ENCODE results near the gene NDUFS8.

Gene NDUFS8

GRCh38 chr11:68049509-68050370, 19.3 kb downstream of the NDUFS8 start:
- DNase-seq (ENCODE audit: low read depth in 2 of 2) = no peak

DNA sequence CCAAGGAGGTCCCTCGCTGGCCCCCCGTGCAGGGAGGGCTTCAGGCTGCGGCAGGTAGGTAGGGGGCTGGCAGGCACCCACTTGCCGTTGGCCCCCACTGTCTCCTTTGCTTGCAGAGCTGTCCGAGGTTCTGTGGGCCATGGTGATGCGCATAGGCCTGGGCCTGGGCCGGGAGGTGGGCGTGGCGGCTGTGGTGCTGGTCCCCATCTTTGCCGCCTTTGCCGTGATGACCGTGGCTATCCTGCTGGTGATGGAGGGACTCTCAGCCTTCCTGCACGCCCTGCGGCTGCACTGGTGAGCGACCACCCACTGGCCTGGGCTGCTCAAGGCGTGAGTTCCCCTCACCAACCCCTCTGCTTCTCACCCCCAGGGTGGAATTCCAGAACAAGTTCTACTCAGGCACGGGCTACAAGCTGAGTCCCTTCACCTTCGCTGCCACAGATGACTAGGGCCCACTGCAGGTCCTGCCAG, 19.9 kb downstream of the NDUFS8 start:
- no peak for DNase-seq (ENCODE audit: low read depth in 2 of 2)

- no peak for DNase-seq (ENCODE audit: low read depth in 2 of 2)
Observed at GRCh38 chr11:68051191-68052136, 21.0 kb downstream of the NDUFS8 start.

- no peak for DNase-seq (ENCODE audit: low read depth in 2 of 2)
Observed at GRCh38 chr11:68052137-68052873, 21.8 kb downstream of the NDUFS8 start.

DNA sequence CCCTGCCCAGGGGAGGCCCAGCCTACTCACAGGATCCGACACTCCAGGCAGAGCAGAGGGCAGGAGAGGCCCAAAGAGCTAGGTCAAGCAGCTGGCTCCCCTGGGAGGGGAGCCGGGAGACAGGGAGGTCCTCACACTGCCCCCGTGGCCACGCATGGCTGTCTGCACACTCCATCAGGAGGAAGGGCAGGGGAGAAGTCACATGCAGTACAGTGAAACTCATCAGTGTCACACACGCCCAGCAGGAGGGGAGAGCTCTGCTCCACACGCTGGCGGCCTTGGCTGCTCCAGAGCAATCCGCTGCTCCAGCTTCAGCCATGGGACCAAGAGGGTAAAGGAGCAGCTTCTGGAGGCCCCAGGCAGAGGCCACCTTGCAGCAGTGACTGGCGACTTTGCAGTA, 22.6 kb downstream of the NDUFS8 start:
- no peak for DNase-seq (ENCODE audit: low read depth in 2 of 2)

DNA sequence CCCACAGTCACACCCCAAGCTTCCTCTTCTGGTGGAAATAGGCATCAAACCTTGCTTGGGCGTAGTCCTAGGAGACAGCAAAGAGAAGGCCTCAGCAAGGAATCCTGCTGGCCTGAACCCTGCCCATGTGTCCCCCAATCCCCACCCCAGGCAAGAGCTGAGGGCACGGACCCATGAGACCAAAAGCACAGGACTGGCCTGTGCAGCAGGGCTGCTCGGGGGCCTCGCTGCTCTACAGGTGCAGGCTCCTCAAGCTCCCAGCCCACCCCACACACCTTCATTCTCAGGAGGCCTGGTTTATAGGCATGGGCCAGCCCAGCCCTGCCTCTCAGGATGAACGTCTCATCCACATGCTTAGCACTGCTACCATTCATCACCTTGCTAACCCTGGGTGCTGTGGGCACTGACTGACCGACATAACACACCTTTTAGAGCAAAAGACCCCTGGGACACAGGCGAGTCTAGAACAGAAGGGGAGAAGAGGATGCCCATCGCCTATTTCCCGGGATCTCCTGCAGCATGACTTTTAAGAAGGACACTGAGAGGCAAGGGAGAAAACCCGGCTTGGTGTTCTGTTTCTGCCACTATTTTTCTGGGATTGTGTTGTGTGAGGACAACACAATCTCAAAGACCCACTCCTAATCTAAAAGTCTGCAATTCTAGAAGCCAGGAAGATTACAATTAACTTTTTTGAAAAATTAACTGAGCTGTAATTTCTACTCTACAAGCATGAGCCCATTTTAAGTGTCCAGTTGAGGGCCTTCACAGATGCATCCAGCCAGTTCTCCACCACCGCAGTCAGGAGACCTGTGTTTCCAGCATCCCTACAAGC, 23.7 kb downstream of the NDUFS8 start:
- DNase-seq (ENCODE audit: low read depth in 2 of 2) = no peak

GRCh38 chr11:68056317-68057285, 26.1 kb downstream of the NDUFS8 start:
- DNase-seq (ENCODE audit: low read depth in 2 of 2) = no peak

DNA sequence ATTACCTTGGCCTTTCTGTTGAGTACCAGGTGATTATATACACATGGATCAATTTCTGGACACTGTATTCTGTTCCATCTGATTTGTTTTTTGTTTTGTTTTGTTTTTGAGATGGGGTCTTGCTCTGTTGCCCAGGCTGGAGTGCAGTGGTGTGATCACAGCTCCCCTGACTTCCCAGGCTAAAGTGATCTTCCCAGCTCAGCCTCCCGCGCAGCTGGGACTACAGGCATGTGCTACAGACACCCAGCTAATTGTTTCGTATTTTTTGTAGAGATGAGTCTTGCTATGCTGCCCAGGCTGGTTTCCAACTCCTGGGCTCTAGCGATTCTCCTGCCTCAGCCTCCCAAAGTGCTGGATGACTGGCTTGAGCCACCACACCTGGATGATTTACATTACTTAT, 27.3 kb downstream of the NDUFS8 start:
- DNase-seq (ENCODE audit: low read depth in 2 of 2) = no peak

DNA sequence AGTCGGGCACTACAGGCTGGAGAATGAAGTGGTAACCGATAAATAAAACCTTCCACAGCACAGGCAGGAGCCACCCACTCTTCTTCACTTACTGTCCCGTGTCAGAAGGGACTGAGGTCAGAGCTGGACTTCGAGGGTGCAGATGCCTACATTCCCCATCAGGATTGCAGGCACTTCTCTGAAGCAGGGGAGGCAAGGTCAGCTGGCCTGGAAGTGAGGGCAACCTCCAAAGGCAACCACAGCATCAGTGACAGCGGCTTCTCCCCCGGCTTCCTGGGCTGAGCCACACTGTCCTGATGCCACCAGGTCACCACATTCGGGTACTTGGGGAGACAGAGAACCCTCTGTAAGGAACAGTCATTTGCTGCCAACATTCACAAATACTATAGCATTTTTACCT, 31.0 kb downstream of the NDUFS8 start:
- DNase-seq (ENCODE audit: low read depth in 2 of 2) = no peak

DNA sequence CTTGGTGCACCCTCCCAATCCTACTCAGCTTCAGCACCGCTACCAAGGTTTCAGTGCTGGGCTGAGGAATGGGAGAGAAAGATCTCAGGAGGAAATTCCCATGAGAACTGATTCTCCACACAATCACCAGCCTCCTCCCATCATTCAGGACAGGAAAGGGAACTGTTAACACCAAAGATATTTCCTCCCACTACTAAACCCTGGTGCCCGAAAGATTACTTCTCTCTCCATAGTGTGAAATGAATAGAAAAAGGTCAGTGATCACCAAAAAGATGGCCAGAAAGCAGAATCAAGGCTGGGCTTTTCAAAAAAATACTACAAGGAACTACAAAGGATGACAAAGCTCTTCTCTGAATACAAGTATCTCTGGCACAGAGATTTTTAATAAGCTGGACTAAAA, 34.4 kb downstream of the NDUFS8 start:
- DNase-seq (ENCODE audit: low read depth in 2 of 2) = no peak

DNA sequence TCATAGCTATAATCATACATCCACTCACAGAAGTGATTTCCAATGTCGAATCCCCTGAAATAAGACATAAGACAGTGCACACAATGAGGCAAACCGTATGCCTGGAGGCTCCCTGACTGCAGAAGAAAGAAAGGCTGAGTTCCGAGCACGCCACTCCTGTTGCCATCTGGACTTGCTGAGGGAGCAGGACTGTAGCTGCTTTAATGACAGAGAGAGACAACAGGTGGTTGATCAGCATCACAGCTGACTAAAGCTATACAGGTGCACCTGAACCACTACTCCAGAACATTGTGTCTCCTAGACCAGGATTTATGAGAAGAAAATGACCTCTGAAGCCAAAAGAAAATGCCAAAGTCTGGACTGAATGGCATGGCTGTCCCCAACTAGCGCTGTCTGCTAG, 35.4 kb downstream of the NDUFS8 start:
- DNase-seq (ENCODE audit: low read depth in 2 of 2) = no peak

DNA sequence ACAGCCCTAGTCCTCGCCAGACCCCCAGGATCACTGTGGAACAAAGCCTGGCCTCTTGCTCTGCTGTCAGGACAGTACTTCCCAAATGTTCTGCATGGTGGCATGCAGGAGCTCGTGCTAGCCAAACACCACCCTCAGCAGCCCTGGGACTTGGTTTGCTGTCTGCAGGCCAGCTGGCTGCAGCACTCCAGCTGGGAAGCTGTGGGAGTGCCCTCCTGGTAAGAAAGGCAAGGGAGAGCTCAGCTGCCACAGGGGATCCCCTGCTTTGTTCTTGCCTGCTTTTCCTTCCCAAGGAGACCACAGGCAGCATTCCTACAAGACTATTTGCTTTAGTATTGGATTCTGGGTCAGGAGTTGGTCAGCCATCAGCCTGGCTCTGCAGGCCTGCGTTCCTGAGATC, 36.3 kb downstream of the NDUFS8 start:
- no peak for DNase-seq (ENCODE audit: low read depth in 2 of 2)

- DNase-seq (ENCODE audit: low read depth in 2 of 2) = no peak
Observed at GRCh38 chr11:68067991-68068390, 37.5 kb downstream of the NDUFS8 start.

GRCh38 chr11:68071281-68072048, 41.0 kb downstream of the NDUFS8 start:
- DNase-seq (ENCODE audit: low read depth in 2 of 2) = no peak

- no peak for DNase-seq (ENCODE audit: low read depth in 2 of 2)
Observed at GRCh38 chr11:68074584-68075352, 44.3 kb downstream of the NDUFS8 start.

- no peak for DNase-seq (ENCODE audit: low read depth in 2 of 2)
Observed at GRCh38 chr11:68076371-68077042, 46.0 kb downstream of the NDUFS8 start.

Measured in stimulated activated CD8-positive, alpha-beta memory T cell treated with anti-CD3 and anti-CD28 coated beads, Interleukin-7, amount 100 ng/mL, for 4 hours (primary cell).